GM12878 (cell line): ENCODE measurements around the gene SCRT2. TPM values are rescaled to one million over a fixed set of nuclear protein-coding genes. Genes with fewer than 3 reads are reported as not detected.
A peak's percentile ranks its signal among the peaks of the same experiment; 100 is the strongest.

Experiments used
- E4F1 ChIP-seq: fragments of 450-650 bp; IDR thresholded peaks from 2 replicates; pipeline ENCODE4 v1.6.1; 2018; ENCODE audit warnings: borderline replicate concordance, mild to moderate bottlenecking; ENCODE audit not compliant: partially characterized antibody
- EED ChIP-seq: sonication (generic); IDR thresholded peaks from 2 replicates; pipeline ENCODE4 v1.6.1; 2016; ENCODE audit warnings: antibody characterized with exemption, low read depth
- ELK1 ChIP-seq: IDR thresholded peaks from 2 replicates; pipeline ENCODE4 v1.6.1; 2012; ENCODE audit warnings: low read depth, low read length, improper control_type of control experiment
- KDM1A ChIP-seq: fragments of 200-600 bp; sonication (generic); IDR thresholded peaks from 2 replicates; pipeline ENCODE4 v1.6.1; 2016; ENCODE audit warnings: borderline replicate concordance
- MYC ChIP-seq: IDR thresholded peaks from 2 replicates; pipeline ENCODE4 v1.6.1; 2011; ENCODE audit warnings: mild to moderate bottlenecking, low read length, moderate library complexity, inconsistent platforms; ENCODE audit not compliant: insufficient read depth, insufficient replicate concordance, insufficient read length, severe bottlenecking
- NFXL1 ChIP-seq: fragments of 450-650 bp; IDR thresholded peaks from 2 replicates; pipeline ENCODE4 v1.6.1; 2017; ENCODE audit warnings: antibody characterized with exemption, mild to moderate bottlenecking, borderline replicate concordance
- RBBP5 ChIP-seq: fragments of 200-600 bp; sonication (generic); conservative IDR thresholded peaks from 2 replicates; pipeline ENCODE4 v1.6.1; 2016
- RELA ChIP-seq: fragments of 450-650 bp; IDR thresholded peaks from 2 replicates; pipeline ENCODE4 v1.8.0; 2014; ENCODE audit warnings: borderline replicate concordance; ENCODE audit not compliant: partially characterized antibody
- REST ChIP-seq: IDR thresholded peaks from 2 replicates; pipeline ENCODE4 v1.6.1; 2012; ENCODE audit warnings: mild to moderate bottlenecking, low read depth, low read length
- SKIL ChIP-seq: fragments of 450-650 bp; IDR thresholded peaks from 2 replicates; pipeline ENCODE4 v1.6.1; 2017; ENCODE audit warnings: mild to moderate bottlenecking, low read depth, inconsistent platforms; ENCODE audit not compliant: poor library complexity, severe bottlenecking
- SMAD5 ChIP-seq: IDR thresholded peaks from 2 replicates; pipeline ENCODE4 v1.6.1; 2016; ENCODE audit warnings: antibody characterized with exemption, low read depth
- SMARCA5 ChIP-seq: fragments of 450-650 bp; IDR thresholded peaks from 2 replicates; pipeline ENCODE4 v1.6.1; 2017; ENCODE audit warnings: mild to moderate bottlenecking
- STAT3 ChIP-seq: IDR thresholded peaks from 2 replicates; pipeline ENCODE4 v1.6.1; 2011; ENCODE audit warnings: low read depth, low read length, improper control_type of control experiment
- TAF1 ChIP-seq: IDR thresholded peaks from 2 replicates; pipeline ENCODE4 v1.6.1; 2011; ENCODE audit warnings: mild to moderate bottlenecking, low read depth, low read length, borderline replicate concordance
- ZBTB4 ChIP-seq: fragments of 450-650 bp; formaldehyde crosslinking; IDR thresholded peaks from 2 replicates; pipeline ENCODE4 v1.4.0; 2022; ENCODE audit warnings: mild to moderate bottlenecking, moderate library complexity
- ZNF274 ChIP-seq: IDR thresholded peaks from one replicate; pipeline ENCODE4 v1.8.0; 2011; ENCODE audit not compliant: insufficient read length, insufficient read depth
- polyA plus RNA-seq, 11 experiments: library from polyadenylated mRNA; depleted of rRNA in 4 of 11; unstranded in 6 of 11; stranded (reverse) in 5 of 11; fragments of >200 nt; fragmentation: Nextera tagmentation in 4 of 11; fragmentation: Illumina TruSeq in 1 of 11; extraction: Ambion mirVana in 4 of 11; extraction: Trizol in 1 of 11; gene quantifications; 1 replicate in 1 of 11; 2 replicates in 10 of 11; pipeline versions ENCODE4 v1.2.1 to v1.2.3, GENCODE V29; 2011 to 2016; ENCODE audit warnings: inconsistent platforms in 2 of 11, missing spikeins in 2 of 11, low read depth in 1 of 11
- total RNA-seq, 4 experiments: library from RNA; depleted of rRNA in 3 of 4; stranded (reverse); fragments of >200 nt in 3 of 4; fragmentation: Illumina TruSeq in 1 of 4; extraction: Trizol in 1 of 4; gene quantifications; 2 replicates each; pipeline versions ENCODE4 v1.2.1 to v1.2.3, GENCODE V29; 2013 to 2021

Gene SCRT2
- total and polyA plus RNA-seq, 10 of the 15 experiments (the other 5 are each of a cell fraction or from before 2014, with no cell fraction given), result not detected

- no peak for TF ChIP-seq RELA
- TF ChIP-seq MYC, result no peak
- TF ChIP-seq RBBP5, result no peak
- TF ChIP-seq KDM1A, result peak; percentile 90; the same call in 1 of the 2 replicates
- no peak for TF ChIP-seq SKIL
- TF ChIP-seq ELK1, result no peak
- TF ChIP-seq ZNF274, result no peak
- no peak for TF ChIP-seq REST
- no peak for TF ChIP-seq ZBTB4
- TF ChIP-seq EED, result 0 out of 2 replicates have a peak, but pooled peaks have one; percentile 20
- TF ChIP-seq STAT3, result no peak
- TF ChIP-seq NFXL1, result peak; percentile 78; the same call in 1 of the 2 replicates
- TF ChIP-seq SMARCA5, result peak; percentile 74; the same call in 1 of the 2 replicates
- TF ChIP-seq SMAD5, result no peak
- TF ChIP-seq E4F1, result no peak
- no peak for TF ChIP-seq TAF1
These were observed 22.9 kb downstream of the SCRT2 start (continued) for GRCh38 chr20:652615-653109.
